Thymus (tissue), 11 donors: Measurements from ENCODE around the gene HM13. TPM values are rescaled to one million over a fixed set of nuclear protein-coding genes. Genes with fewer than 3 reads are reported as not detected.

Experiments used
- DNase-seq, 9 donors: peaks; one replicate each; pipeline ENCODE4 v3.0.0-alpha.2; 2013; ENCODE audit warnings: low spot score in 9 of 9, low read depth in 6 of 9, missing footprints in 1 of 9
- H3K27ac ChIP-seq, 2 donors: one replicate each; pipeline ENCODE4 v1.5.1; 2013; ENCODE audit warnings: control low read depth in 1 of 2, low read depth in 1 of 2, low read length in 1 of 2, mild to moderate bottlenecking in 1 of 2, moderate library complexity in 1 of 2
- H3K27me3 ChIP-seq, 2 donors: one replicate each; pipeline ENCODE4 v1.5.1; 2013; ENCODE audit warnings: low read length in 1 of 2; ENCODE audit not compliant: control insufficient read depth in 2 of 2, insufficient read depth in 1 of 2
- H3K36me3 ChIP-seq, 2 donors: one replicate each; pipeline ENCODE4 v1.5.1; 2013; ENCODE audit warnings: low read length in 1 of 2, mild to moderate bottlenecking in 1 of 2, moderate library complexity in 1 of 2; ENCODE audit not compliant: control insufficient read depth in 2 of 2, insufficient read depth in 2 of 2
- H3K4me1 ChIP-seq, 2 donors: one replicate each; pipeline ENCODE4 v1.5.1; 2013; ENCODE audit warnings: low read length in 2 of 2; ENCODE audit not compliant: control insufficient read depth in 2 of 2, insufficient read depth in 2 of 2
- H3K4me3 ChIP-seq, 2 donors: one replicate each; pipeline ENCODE4 v1.5.1; 2013; ENCODE audit warnings: low read length in 2 of 2, control low read depth in 1 of 2, mild to moderate bottlenecking in 1 of 2
- H3K9me3 ChIP-seq, 2 donors: one replicate each; pipeline ENCODE4 v1.5.1; 2013; ENCODE audit warnings: low read length in 1 of 2, mild to moderate bottlenecking in 1 of 2; ENCODE audit not compliant: control insufficient read depth in 2 of 2, insufficient read depth in 1 of 2
- WGBS: extraction: QIAGEN DNeasy Blood & Tissue Kit; methylation state at CpG from one replicate; pipeline ENCODE4 v1.1.7; 2013; 5-methylcytosine and 5-hydroxymethylcytosine counted together
- polyA plus RNA-seq: library from polyadenylated mRNA; stranded (reverse); fragments of 200-250 nt; gene quantifications from one replicate; pipeline ENCODE4 v1.2.3, GENCODE V29; 2013
- total RNA-seq: library from RNA; stranded (reverse); fragments of 120-200 nt; gene quantifications from one replicate; pipeline ENCODE4 v1.2.4, GENCODE V29; 2013
- donor health status: healthy.

Gene HM13
- total and polyA plus RNA-seq, 2 donors = 23.9 to 87.5 TPM

DNA sequence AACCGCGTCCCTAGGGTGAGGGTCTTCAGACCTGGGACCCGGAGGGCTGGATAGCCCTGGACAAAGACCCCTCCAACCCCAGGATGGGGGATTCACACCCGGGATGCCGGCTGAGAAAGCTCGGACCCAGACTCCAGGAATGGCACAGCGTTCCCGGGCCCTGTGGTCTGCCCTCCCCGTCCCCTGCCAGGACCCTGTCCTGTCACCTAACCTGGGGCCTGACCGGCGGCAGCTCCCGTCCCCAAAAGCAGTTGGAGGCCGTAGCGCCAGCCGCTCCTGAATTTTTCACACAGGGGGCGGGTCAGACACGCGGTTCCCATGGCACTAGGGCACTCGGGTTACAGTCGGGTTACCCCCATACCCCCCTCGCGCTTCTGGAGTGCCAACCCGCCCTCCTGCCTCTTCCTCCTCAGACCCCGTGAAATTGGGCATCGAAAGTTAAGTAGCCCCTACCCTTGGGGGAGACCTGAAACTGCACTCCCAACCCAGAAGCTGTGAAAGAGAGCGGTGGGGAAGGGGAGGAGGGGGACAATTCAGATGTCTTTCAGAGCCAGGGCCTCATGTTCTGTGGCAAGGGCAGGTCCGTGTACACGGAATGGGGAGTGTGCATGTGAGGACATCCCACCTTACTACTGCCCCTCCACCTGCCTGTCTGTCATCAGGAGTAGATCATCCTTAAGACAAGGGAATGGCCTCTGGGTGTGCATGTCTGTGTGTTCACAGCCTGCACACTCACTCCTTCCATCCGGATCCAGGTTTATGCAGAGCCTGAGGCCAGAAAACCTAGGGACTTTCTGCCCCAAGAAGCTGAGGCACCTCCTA is 38.6 kb upstream of the HM13 start:
- H3K36me3 ChIP-seq = no peaks in the 10 kb centered on the region
- no peak for DNase-seq
- H3K4me1 ChIP-seq = no peaks in the 10 kb centered on the region
- 7% methylated on average over 29 of the region's 29 CpGs for WGBS
- peaks cover 14 to 36% of the 10 kb centered on the region in 2 donors for H3K27me3 ChIP-seq
- no peak overlapping the region for H3K27ac ChIP-seq
- no peaks in the 10 kb centered on the region for H3K9me3 ChIP-seq
- no peak overlapping the region for H3K4me3 ChIP-seq

DNA sequence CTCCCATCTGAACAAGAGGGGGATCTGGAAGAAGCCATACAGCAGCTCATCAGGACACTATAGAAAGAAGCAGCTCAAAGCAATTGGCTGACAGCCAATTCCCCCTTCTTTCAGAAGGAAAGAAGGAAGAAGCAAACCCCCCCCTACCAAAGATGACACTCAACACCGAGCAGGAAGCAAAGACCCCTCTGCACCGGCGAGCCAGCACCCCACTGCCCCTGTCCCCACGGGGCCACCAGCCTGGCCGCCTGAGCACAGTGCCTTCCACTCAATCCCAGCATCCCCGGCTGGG is 38.0 kb upstream of the HM13 start:
- Histone ChIP-seq H3K27me3 (peaks cover 14 to 37% of the 10 kb centered on the region in 2 donors), H3K4me3 (no peak overlapping the region), H3K9me3 (no peaks in the 10 kb centered on the region), H3K27ac (no peak overlapping the region), H3K36me3 (no peaks in the 10 kb centered on the region), H3K4me1 (no peaks in the 10 kb centered on the region)
- 65% methylated on average over 6 of the region's 6 CpGs for WGBS
- DNase-seq = no peak

DNA sequence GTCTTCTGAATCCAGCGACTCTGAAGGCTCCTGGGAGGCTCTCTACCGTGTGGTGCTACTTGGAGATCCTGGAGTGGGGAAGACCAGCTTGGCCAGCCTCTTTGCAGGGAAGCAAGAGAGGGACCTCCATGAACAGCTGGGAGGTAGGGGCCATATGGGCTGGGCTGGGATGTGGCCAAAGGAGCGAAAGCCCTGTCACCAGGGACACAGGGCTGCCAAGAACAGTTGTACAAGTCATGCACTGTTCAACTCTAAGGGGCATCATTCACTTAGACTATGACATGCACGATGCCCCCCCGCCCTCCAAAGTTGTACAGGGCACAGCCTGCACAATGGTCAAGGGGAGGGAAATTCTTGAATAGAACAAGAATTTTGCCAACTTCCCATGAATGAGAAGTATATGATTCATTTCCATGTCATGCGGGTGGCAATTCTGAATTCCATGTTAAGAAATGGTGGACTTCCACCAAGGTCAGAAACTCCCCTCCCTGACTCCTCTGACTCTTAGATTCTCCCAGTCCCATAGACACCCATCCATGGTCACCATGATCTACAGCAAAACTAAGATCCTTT is 37.5 kb upstream of the HM13 start:
- Histone ChIP-seq H3K4me1 (no peaks in the 10 kb centered on the region), H3K27me3 (peaks cover 14 to 38% of the 10 kb centered on the region in 2 donors), H3K4me3 (no peak overlapping the region), H3K9me3 (no peaks in the 10 kb centered on the region), H3K36me3 (no peaks in the 10 kb centered on the region), H3K27ac (no peak overlapping the region)
- DNase-seq = no peak
- 87% methylated on average over 6 of the region's 6 CpGs for WGBS

DNA sequence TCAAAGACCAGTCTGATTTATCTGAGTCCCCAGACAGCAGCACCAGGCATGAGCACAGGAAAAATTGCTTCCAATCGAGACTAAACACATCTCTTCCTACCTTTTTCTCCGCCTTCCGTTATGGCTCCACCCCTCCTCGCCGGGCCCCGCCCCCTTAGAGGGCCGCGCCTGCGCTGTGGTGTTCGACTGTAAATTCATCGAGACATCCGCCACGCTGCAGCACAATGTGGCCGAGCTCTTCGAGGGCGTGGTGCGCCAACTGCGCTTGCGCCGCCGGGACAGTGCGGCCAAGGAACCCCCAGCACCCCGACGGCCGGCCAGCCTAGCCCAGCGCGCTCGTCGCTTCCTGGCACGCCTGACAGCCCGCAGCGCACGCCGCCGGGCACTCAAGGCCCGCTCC is 30.2 kb upstream of the HM13 start:
- 53% methylated on average over 36 of the region's 36 CpGs for WGBS
- H3K36me3 ChIP-seq = no peaks in the 10 kb centered on the region
- no peak overlapping the region for H3K4me3 ChIP-seq
- peak in 2 of 9 donors; percentile 7 to 10 for DNase-seq
- H3K27me3 ChIP-seq = peaks cover 16 to 47% of the 10 kb centered on the region in 2 donors
- H3K27ac ChIP-seq = no peak overlapping the region
- H3K9me3 ChIP-seq = peaks cover 0 to 4% of the 10 kb centered on the region in 2 donors
- H3K4me1 ChIP-seq = no peaks in the 10 kb centered on the region

- H3K36me3 ChIP-seq = no peaks in the 10 kb centered on the region
- no peaks in the 10 kb centered on the region for H3K4me1 ChIP-seq
- H3K9me3 ChIP-seq = peaks cover 0 to 4% of the 10 kb centered on the region in 2 donors
- H3K27ac ChIP-seq = peak overlapping the region in 1 of 2 donors; percentile 47
- WGBS = 19% methylated on average over 31 of the region's 31 CpGs
- H3K4me3 ChIP-seq = no peak overlapping the region
- peak in 1 of 9 donors; percentile 4 for DNase-seq
- peaks cover 16 to 47% of the 10 kb centered on the region in 2 donors for H3K27me3 ChIP-seq
Measured at GRCh38 chr20:31485450-31486339, 28.5 kb upstream of the HM13 start.

DNA sequence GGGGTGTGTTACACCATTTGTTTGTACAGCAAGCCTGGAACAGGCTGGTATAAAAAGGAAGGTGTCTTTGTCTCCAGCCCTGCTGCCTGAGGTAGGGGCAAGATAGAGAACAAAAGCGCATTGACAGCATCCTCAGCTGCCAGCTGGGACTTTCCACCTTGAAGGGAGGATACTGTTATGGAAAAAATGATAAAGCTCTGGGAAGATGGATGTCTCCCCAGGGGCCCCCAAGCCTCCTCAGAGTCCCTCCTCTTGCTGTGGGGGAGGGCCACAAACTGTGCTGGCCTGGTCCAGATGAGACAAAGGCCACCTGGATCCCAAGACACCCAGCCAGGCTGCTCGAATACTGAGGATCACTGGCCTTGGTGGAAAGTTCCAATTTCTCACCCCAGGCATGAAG is 26.1 kb upstream of the HM13 start:
- H3K27me3 ChIP-seq = peaks cover 16 to 41% of the 10 kb centered on the region in 2 donors
- no peak for DNase-seq
- no peaks in the 10 kb centered on the region for H3K4me1 ChIP-seq
- peaks cover 0 to 4% of the 10 kb centered on the region in 2 donors for H3K9me3 ChIP-seq
- 94% methylated on average over 2 of the region's 2 CpGs for WGBS
- no peak overlapping the region for H3K27ac ChIP-seq
- H3K36me3 ChIP-seq = no peaks in the 10 kb centered on the region
- H3K4me3 ChIP-seq = no peak overlapping the region

- Histone ChIP-seq H3K27me3 (peaks cover 14 to 34% of the 10 kb centered on the region in 2 donors), H3K9me3 (peaks cover 0 to 3% of the 10 kb centered on the region in 2 donors), H3K4me1 (no peaks in the 10 kb centered on the region), H3K4me3 (no peak overlapping the region), H3K27ac (no peak overlapping the region), H3K36me3 (no peaks in the 10 kb centered on the region)
- DNase-seq = no peak
- WGBS = 98% methylated on average over 3 of the region's 3 CpGs
Measured at GRCh38 chr20:31489152-31489551, 25.1 kb upstream of the HM13 start.

DNA sequence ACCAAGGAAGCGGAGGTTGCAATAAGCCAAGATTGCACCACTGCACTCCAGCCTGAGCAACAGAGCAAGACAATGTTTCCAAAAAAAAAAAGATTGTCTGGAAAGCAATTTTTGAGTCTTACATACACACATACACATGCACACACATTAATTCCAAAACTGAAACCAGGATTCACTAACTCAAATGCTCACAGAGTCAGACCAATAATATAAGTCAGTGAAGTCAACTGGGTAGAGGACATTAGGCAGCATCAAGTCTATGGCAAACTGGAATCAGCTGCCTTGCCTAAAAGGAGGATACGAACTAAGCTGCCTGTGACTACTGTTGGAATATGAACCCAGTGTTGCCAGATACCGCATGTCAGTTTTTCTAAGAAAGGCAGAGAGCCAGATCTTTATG is 23.5 kb upstream of the HM13 start:
- Histone ChIP-seq H3K9me3 (no peaks in the 10 kb centered on the region), H3K36me3 (no peaks in the 10 kb centered on the region), H3K27me3 (peaks cover 6 to 18% of the 10 kb centered on the region in 2 donors), H3K4me1 (no peaks in the 10 kb centered on the region), H3K4me3 (no peak overlapping the region), H3K27ac (no peak overlapping the region)
- no peak for DNase-seq
- WGBS = 96% methylated on average over 3 of the region's 3 CpGs

DNA sequence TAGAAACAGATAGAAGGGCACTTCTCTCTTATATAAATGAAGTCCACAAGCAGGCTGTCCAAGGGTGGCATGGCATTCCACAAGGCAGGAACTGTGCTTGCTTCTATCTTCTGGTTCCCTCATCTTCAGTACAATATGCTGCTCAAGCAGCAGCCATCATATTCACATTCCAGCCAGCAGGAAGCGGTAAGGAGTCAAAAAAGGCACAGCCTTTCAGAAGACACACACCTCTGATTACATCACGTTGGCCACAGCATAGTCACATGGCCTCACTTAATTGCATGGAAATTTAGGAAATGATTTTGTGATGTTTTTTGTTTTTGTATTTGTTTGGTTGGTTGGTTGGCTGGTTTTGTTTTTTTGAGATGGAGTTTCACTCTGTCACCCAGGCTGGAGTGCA is 20.1 kb upstream of the HM13 start:
- Histone ChIP-seq H3K27me3 (peaks cover 0 to 5% of the 10 kb centered on the region in 2 donors), H3K4me1 (no peaks in the 10 kb centered on the region), H3K36me3 (no peaks in the 10 kb centered on the region), H3K4me3 (no peak overlapping the region), H3K9me3 (no peaks in the 10 kb centered on the region), H3K27ac (no peak overlapping the region)
- no peak for DNase-seq
- 78% methylated on average over 2 of the region's 2 CpGs for WGBS
